DOHH2 (cell line): ENCODE data around the gene FAM53C.
A peak's percentile ranks its signal among the peaks of the same experiment; 100 is the strongest.

Source experiments
- H3F3A ChIP-seq: fragments of 200-600 bp; sonication (generic), shearing (Covaris generic); 2 replicates; pipeline ENCODE4 v1.6.0; 2016; ENCODE audit warnings: antibody characterized with exemption, mild to moderate bottlenecking; ENCODE audit not compliant: control insufficient read depth, insufficient read depth
- H3K27ac ChIP-seq: fragments of 200-600 bp; sonication (generic); 2 replicates; pipeline ENCODE4 v1.5.1; 2014; ENCODE audit warnings: low read depth, mild to moderate bottlenecking, low read length, moderate library complexity
- H3K27me3 ChIP-seq: fragments of 200-600 bp; sonication (generic); 2 replicates; pipeline ENCODE4 v1.6.1; 2014; ENCODE audit warnings: mild to moderate bottlenecking, low read length, mixed read lengths; ENCODE audit not compliant: control insufficient read depth
- H3K36me3 ChIP-seq: fragments of 200-600 bp; sonication (generic); 2 replicates; pipeline ENCODE4 v1.6.1; 2014; ENCODE audit warnings: mild to moderate bottlenecking, low read length, moderate library complexity, mixed read lengths; ENCODE audit not compliant: control insufficient read depth
- H3K4me1 ChIP-seq: fragments of 200-600 bp; sonication (generic); 2 replicates; pipeline ENCODE4 v1.6.1; 2014; ENCODE audit warnings: mild to moderate bottlenecking, low read length, mixed read lengths; ENCODE audit not compliant: control insufficient read depth
- H3K4me2 ChIP-seq: fragments of 200-600 bp; sonication (generic); 2 replicates; pipeline ENCODE4 v1.6.0; 2014; ENCODE audit warnings: mild to moderate bottlenecking, low read length, moderate library complexity
- H3K4me3 ChIP-seq: fragments of 200-600 bp; sonication (generic); 2 replicates; pipeline ENCODE4 v1.5.1; 2014; ENCODE audit warnings: mild to moderate bottlenecking, low read length, mixed read lengths
- H3K79me2 ChIP-seq: fragments of 200-600 bp; sonication (generic); 2 replicates; pipeline ENCODE4 v1.6.1; 2014; ENCODE audit warnings: mild to moderate bottlenecking, low read length, mixed read lengths; ENCODE audit not compliant: control insufficient read depth
- H3K9me2 ChIP-seq: fragments of 200-600 bp; sonication (generic); replicated peaks from 2 replicates; pipeline ENCODE4 v1.6.1; 2014; ENCODE audit warnings: mild to moderate bottlenecking, low read length, mixed read lengths; ENCODE audit not compliant: control insufficient read depth
- H3K9me3 ChIP-seq: fragments of 200-600 bp; sonication (generic); 2 replicates; pipeline ENCODE4 v1.6.1; 2014; ENCODE audit warnings: antibody characterized with exemption, low read length, mixed read lengths; ENCODE audit not compliant: control insufficient read depth, insufficient read depth
- H4K20me1 ChIP-seq: fragments of 200-600 bp; sonication (generic); 2 replicates; pipeline ENCODE4 v1.6.0; 2014; ENCODE audit warnings: low read depth, mild to moderate bottlenecking, antibody characterized with exemption, low read length, moderate library complexity; ENCODE audit not compliant: control insufficient read depth, insufficient read depth
- EZH2phosphoT487 ChIP-seq: fragments of 200-600 bp; sonication (generic); IDR thresholded peaks from 2 replicates; pipeline ENCODE4 v1.6.1; 2017; ENCODE audit warnings: borderline replicate concordance, mild to moderate bottlenecking, antibody characterized with exemption, low read length, moderate library complexity, mixed read lengths
- TF ChIP-seq, protein P1 (sequence below): fragments of 200-600 bp; sonication (generic); IDR thresholded peaks from one replicate; pipeline ENCODE4 v1.5.1; 2014; ENCODE audit warnings: antibody characterized with exemption, mild to moderate bottlenecking, low read depth, low read length; ENCODE audit not compliant: poor library complexity, severe bottlenecking

Gene FAM53C

DNA sequence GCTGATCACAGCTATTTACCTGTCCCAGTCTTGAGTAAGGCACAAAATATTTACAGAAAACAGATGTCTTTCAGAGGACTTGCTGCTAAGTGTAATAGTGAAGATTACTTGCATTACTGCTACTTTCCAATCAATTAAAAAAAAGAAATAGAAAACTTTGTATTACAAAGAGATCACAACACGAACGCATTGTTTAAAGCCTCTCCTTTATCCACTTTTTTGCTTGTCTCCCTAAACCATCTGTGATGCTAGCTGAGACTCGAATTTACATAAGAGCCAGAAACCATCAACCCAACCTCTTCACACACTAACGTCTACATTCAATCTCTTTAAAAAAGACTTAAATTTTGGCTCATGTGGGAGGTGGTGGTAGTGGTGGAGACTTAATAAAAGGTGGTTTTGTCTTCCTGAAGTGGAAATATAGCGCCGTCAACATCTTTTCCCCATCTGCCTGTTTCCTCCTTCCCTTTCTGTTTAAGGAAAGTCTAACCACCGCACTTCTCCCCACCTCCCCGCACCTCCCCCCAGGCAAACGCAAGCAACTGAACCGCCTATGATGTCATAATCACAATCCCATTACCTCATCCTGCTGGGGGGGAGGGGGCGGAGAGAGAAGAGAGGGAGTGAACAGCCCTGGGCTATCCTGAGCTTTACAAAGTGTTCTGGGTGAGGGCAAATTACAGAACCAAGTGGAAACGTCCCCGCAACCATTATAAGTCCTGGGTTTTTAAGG, 948 bp upstream of the FAM53C start:
- H3K4me3 ChIP-seq, result peak overlapping the region; percentile 99
- H3K79me2 ChIP-seq, result peaks cover 38% of the 10 kb centered on the region
- no peak for TF ChIP-seq EZH2phosphoT487
- TF ChIP-seq, protein P1, sequence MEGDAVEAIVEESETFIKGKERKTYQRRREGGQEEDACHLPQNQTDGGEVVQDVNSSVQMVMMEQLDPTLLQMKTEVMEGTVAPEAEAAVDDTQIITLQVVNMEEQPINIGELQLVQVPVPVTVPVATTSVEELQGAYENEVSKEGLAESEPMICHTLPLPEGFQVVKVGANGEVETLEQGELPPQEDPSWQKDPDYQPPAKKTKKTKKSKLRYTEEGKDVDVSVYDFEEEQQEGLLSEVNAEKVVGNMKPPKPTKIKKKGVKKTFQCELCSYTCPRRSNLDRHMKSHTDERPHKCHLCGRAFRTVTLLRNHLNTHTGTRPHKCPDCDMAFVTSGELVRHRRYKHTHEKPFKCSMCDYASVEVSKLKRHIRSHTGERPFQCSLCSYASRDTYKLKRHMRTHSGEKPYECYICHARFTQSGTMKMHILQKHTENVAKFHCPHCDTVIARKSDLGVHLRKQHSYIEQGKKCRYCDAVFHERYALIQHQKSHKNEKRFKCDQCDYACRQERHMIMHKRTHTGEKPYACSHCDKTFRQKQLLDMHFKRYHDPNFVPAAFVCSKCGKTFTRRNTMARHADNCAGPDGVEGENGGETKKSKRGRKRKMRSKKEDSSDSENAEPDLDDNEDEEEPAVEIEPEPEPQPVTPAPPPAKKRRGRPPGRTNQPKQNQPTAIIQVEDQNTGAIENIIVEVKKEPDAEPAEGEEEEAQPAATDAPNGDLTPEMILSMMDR, result no peak
- H3K27ac ChIP-seq, result peak overlapping the region; percentile 56
- no peaks in the 10 kb centered on the region for H3F3A ChIP-seq
- no peaks in the 10 kb centered on the region for H3K9me3 ChIP-seq
- H3K4me2 ChIP-seq, result peak overlapping the region; percentile 70
- H4K20me1 ChIP-seq, result no peaks in the 10 kb centered on the region; the same call in 1 of the 2 replicates
- H3K27me3 ChIP-seq, result no peaks in the 10 kb centered on the region
- H3K36me3 ChIP-seq, result peaks cover 29% of the 10 kb centered on the region
- no peaks in the 10 kb centered on the region for H3K9me2 ChIP-seq
- peaks cover 30% of the 10 kb centered on the region for H3K4me1 ChIP-seq

GRCh38 chr5:138338411-138339090, 485 bp downstream of the FAM53C start:
- TF ChIP-seq, protein P1, result no peak
- no peak for TF ChIP-seq EZH2phosphoT487
- no peaks in the 10 kb centered on the region; the same call in 1 of the 2 replicates for H4K20me1 ChIP-seq
- H3K36me3 ChIP-seq, result peaks cover 31% of the 10 kb centered on the region
- peaks cover 27% of the 10 kb centered on the region for H3K4me1 ChIP-seq
- H3K4me2 ChIP-seq, result peak overlapping the region; percentile 70
- no peaks in the 10 kb centered on the region for H3K9me2 ChIP-seq
- H3K27ac ChIP-seq, result peak overlapping the region; percentile 56
- H3F3A ChIP-seq, result no peaks in the 10 kb centered on the region
- no peaks in the 10 kb centered on the region for H3K27me3 ChIP-seq
- peaks cover 38% of the 10 kb centered on the region for H3K79me2 ChIP-seq
- no peaks in the 10 kb centered on the region for H3K9me3 ChIP-seq
- peak overlapping the region; percentile 99 for H3K4me3 ChIP-seq

- H3K4me1 ChIP-seq, result peaks cover 27% of the 10 kb centered on the region
- no peaks in the 10 kb centered on the region for H3K27me3 ChIP-seq
- no peaks in the 10 kb centered on the region for H3K9me2 ChIP-seq
- peak overlapping the region; percentile 70 for H3K4me2 ChIP-seq
- peak overlapping the region; percentile 56 for H3K27ac ChIP-seq
- TF ChIP-seq, protein P1, result no peak
- no peak for TF ChIP-seq EZH2phosphoT487
- H3K36me3 ChIP-seq, result peaks cover 35% of the 10 kb centered on the region
- no peaks in the 10 kb centered on the region for H3K9me3 ChIP-seq
- H3K4me3 ChIP-seq, result peak overlapping the region; percentile 99
- H3K79me2 ChIP-seq, result peaks cover 38% of the 10 kb centered on the region
- H4K20me1 ChIP-seq, result no peaks in the 10 kb centered on the region; the same call in 1 of the 2 replicates
- H3F3A ChIP-seq, result no peaks in the 10 kb centered on the region
These were observed 1.0 kb downstream of the FAM53C start for GRCh38 chr5:138339091-138339456.
